Keratinocyte (primary cell): ENCODE results near the gene ZC3H18. TPM values are rescaled to one million over a fixed set of nuclear protein-coding genes. Genes with fewer than 3 reads are reported as not detected.

ENCODE experiments used
- DNase-seq: peaks from one replicate; pipeline ENCODE4 v3.0.0-alpha.2; 2011; ENCODE audit warnings: low read depth, missing footprints, low spot score
- FAIRE-seq: peaks from 2 replicates; lab custom pipeline; 2011; peaks lifted over from hg19 to GRCh38; lab: Jason Lieb, UNC
- H2AFZ ChIP-seq: 2 replicates; pipeline ENCODE4 v1.6.0; 2012; ENCODE audit warnings: low read length, control low read depth, inconsistent platforms; ENCODE audit not compliant: control insufficient read depth
- H3K27ac ChIP-seq: 2 replicates; pipeline ENCODE4 v1.5.1; 2011; ENCODE audit warnings: low read length; ENCODE audit not compliant: control insufficient read depth, insufficient read depth
- H3K27me3 ChIP-seq: 3 replicates; pipeline ENCODE4 v1.6.0; 2011; ENCODE audit warnings: low read length; ENCODE audit not compliant: control insufficient read depth, insufficient read depth; ENCODE audit errors: extremely low read depth
- H3K36me3 ChIP-seq, 2 experiments: 2 replicates in 1 of 2; 3 replicates in 1 of 2; pipeline ENCODE4 v1.5.1; 2011; ENCODE audit warnings: low read length in 2 of 2, mild to moderate bottlenecking in 1 of 2; ENCODE audit not compliant: control insufficient read depth in 2 of 2, insufficient read depth in 2 of 2; ENCODE audit errors: extremely low read depth in 1 of 2
- H3K4me1 ChIP-seq: 3 replicates; pipeline ENCODE4 v1.5.1; 2011; ENCODE audit warnings: low read length; ENCODE audit not compliant: control insufficient read depth, insufficient read depth; ENCODE audit errors: extremely low read depth
- H3K4me2 ChIP-seq: 3 replicates; pipeline ENCODE4 v1.6.0; 2011; ENCODE audit warnings: low read depth, low read length; ENCODE audit not compliant: control insufficient read depth, insufficient read depth; ENCODE audit errors: extremely low read depth
- H3K4me3 ChIP-seq, 3 experiments: fragments of 200-600 bp in 1 of 3; sonication (generic) in 1 of 3; 2 replicates in 2 of 3; 3 replicates in 1 of 3; pipeline ENCODE4 v1.5.1; 2011 to 2016; ENCODE audit warnings: low read length in 3 of 3, mild to moderate bottlenecking in 3 of 3, control low read depth in 2 of 3, inconsistent platforms in 1 of 3, low read depth in 1 of 3, mixed read lengths in 1 of 3, mixed run types in 1 of 3, moderate library complexity in 1 of 3; ENCODE audit not compliant: control insufficient read depth in 2 of 3, insufficient read depth in 2 of 3; ENCODE audit errors: extremely low read depth in 1 of 3
- H3K79me2 ChIP-seq: 2 replicates; pipeline ENCODE4 v1.6.0; 2012; ENCODE audit warnings: low read length; ENCODE audit not compliant: control insufficient read depth, insufficient read depth
- H3K9ac ChIP-seq: 3 replicates; pipeline ENCODE4 v1.6.0; 2011; ENCODE audit warnings: low read length; ENCODE audit not compliant: control insufficient read depth, insufficient read depth; ENCODE audit errors: extremely low read depth
- H3K9me1 ChIP-seq: 3 replicates; pipeline ENCODE4 v1.6.0; 2011; ENCODE audit warnings: low read length; ENCODE audit not compliant: control insufficient read depth, insufficient read depth; ENCODE audit errors: extremely low read depth
- H3K9me3 ChIP-seq: 2 replicates; pipeline ENCODE4 v1.5.1; 2012; ENCODE audit warnings: low read depth, low read length; ENCODE audit not compliant: control insufficient read depth
- H4K20me1 ChIP-seq: 3 replicates; pipeline ENCODE4 v1.6.0; 2011; ENCODE audit warnings: low read length; ENCODE audit not compliant: control insufficient read depth, insufficient read depth; ENCODE audit errors: extremely low read depth
- EZH2 ChIP-seq: IDR thresholded peaks from one replicate; pipeline ENCODE4 v1.6.1; 2012; ENCODE audit warnings: inconsistent platforms, mild to moderate bottlenecking, low read length, moderate library complexity
- dilution Hi-C: fragments of 300-500 bp; cut with MboI; formaldehyde crosslinking; loops from one replicate; pipeline ENCODE4 v1.7.0; 2020; ENCODE audit warnings: low sequenced_read_pairs; ENCODE audit not compliant: extremely low pct_ligation_motif_present
- polyA plus RNA-seq, 5 experiments: library from polyadenylated mRNA; depleted of rRNA in 3 of 5; stranded (reverse) in 3 of 5; stranded (forward) in 1 of 5; unstranded in 1 of 5; fragments of >200 nt; gene quantifications; 1 replicate in 1 of 5; 2 replicates in 3 of 5; 3 replicates in 1 of 5; pipeline versions ENCODE4 v1.2.1 to v1.2.3, GENCODE V29; 2011 to 2012; ENCODE audit warnings: missing spikeins in 2 of 5, low read depth in 1 of 5, low replicate concordance in 1 of 5
- TF ChIP-seq, protein P1 (sequence below), 3 experiments: IDR thresholded peaks in 1 of 3; conservative IDR thresholded peaks in 1 of 3; optimal IDR thresholded peaks in 1 of 3; 2 replicates in 2 of 3; 3 replicates in 1 of 3; pipeline versions ENCODE3 to v1.5.1; 2011; ENCODE audit warnings: low read length in 3 of 3, mild to moderate bottlenecking in 3 of 3, moderate library complexity in 2 of 3, control low read depth in 1 of 3, inconsistent platforms in 1 of 3; ENCODE audit not compliant: insufficient read depth in 2 of 3; ENCODE audit errors: extremely low read depth in 1 of 3

The ZC3H18 gene
- polyA plus RNA-seq, 1 donor (not counting 4 experiments of a cell fraction or from before 2014, with no cell fraction given), result 7.5 TPM

DNA sequence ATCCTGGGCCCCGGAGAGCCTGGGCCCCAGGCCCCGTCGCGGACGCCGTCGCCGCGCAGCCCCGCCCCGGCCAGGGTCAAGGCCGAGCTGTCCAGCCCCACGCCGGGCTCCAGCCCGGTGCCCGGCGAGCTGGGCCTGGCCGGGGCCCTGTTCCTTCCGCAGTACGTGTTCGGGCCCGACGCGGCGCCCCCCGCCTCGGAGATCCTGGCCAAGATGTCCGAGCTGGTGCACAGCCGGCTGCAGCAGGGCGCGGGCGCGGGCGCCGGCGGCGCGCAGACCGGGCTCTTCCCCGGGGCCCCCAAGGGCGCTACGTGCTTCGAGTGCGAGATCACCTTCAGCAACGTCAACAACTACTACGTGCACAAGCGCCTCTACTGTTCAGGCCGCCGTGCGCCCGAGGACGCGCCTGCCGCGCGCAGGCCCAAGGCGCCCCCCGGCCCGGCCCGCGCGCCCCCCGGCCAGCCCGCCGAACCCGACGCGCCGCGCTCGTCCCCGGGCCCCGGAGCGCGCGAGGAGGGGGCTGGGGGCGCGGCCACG, 36.8 kb upstream of the ZC3H18 start:
- Histone ChIP-seq H3K9me1 (no peaks in the 10 kb centered on the region), H3K27me3 (peaks cover 10% of the 10 kb centered on the region), H3K36me3 (peaks cover 0 to 4% of the 10 kb centered on the region in 2 experiments), H2AFZ (no peak overlapping the region), H3K79me2 (peaks cover 3% of the 10 kb centered on the region), H3K9me3 (no peaks in the 10 kb centered on the region), H3K4me1 (peaks cover 13% of the 10 kb centered on the region), H3K4me2 (peak overlapping the region; percentile 37), H4K20me1 (no peaks in the 10 kb centered on the region), H3K9ac (peak overlapping the region; percentile 2), H3K4me3 (no peak overlapping the region), H3K27ac (no peak overlapping the region)
- DNase-seq, result no peak
- TF ChIP-seq EZH2, result no peak
- TF ChIP-seq, protein P1, sequence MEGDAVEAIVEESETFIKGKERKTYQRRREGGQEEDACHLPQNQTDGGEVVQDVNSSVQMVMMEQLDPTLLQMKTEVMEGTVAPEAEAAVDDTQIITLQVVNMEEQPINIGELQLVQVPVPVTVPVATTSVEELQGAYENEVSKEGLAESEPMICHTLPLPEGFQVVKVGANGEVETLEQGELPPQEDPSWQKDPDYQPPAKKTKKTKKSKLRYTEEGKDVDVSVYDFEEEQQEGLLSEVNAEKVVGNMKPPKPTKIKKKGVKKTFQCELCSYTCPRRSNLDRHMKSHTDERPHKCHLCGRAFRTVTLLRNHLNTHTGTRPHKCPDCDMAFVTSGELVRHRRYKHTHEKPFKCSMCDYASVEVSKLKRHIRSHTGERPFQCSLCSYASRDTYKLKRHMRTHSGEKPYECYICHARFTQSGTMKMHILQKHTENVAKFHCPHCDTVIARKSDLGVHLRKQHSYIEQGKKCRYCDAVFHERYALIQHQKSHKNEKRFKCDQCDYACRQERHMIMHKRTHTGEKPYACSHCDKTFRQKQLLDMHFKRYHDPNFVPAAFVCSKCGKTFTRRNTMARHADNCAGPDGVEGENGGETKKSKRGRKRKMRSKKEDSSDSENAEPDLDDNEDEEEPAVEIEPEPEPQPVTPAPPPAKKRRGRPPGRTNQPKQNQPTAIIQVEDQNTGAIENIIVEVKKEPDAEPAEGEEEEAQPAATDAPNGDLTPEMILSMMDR (optimal IDR thresholded peaks at IDR 0.05 in 1 of 3, IDR thresholded peaks at IDR 0.05 in 1 of 3, conservative IDR thresholded peaks at IDR 0.05 in 1 of 3; ENCODE audit: extremely low read depth in 1 of 3, insufficient read depth in 2 of 3, low read length in 3 of 3), result no peak
- dilution Hi-C loops, result no loop called here
- FAIRE-seq, result no peak

DNA sequence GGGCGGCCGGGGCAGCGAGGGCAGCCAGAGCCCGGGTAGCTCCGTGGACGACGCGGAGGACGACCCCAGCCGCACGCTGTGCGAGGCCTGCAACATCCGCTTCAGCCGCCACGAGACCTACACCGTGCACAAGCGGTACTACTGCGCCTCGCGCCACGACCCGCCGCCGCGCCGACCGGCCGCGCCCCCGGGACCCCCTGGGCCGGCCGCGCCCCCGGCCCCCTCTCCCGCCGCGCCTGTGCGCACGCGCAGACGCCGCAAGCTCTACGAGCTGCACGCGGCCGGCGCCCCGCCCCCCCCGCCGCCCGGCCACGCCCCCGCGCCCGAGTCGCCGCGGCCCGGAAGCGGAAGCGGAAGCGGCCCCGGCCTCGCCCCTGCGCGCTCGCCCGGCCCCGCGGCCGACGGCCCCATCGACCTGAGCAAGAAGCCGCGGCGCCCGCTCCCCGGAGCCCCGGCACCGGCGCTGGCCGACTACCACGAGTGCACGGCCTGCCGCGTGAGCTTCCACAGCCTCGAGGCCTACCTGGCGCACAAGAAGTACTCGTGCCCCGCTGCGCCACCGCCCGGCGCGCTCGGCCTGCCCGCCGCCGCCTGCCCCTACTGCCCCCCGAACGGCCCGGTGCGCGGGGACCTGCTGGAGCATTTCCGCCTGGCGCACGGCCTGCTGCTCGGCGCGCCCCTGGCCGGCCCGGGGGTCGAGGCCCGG, 36.1 kb upstream of the ZC3H18 start:
- no peak overlapping the region for H2AFZ ChIP-seq
- no peak for DNase-seq
- dilution Hi-C loops, result no loop called here
- no peaks in the 10 kb centered on the region for H3K9me1 ChIP-seq
- H3K9me3 ChIP-seq, result no peaks in the 10 kb centered on the region
- peaks cover 13% of the 10 kb centered on the region for H3K4me1 ChIP-seq
- TF ChIP-seq, protein P1 (optimal IDR thresholded peaks at IDR 0.05 in 1 of 3, IDR thresholded peaks at IDR 0.05 in 1 of 3, conservative IDR thresholded peaks at IDR 0.05 in 1 of 3; ENCODE audit: extremely low read depth in 1 of 3, insufficient read depth in 2 of 3, low read length in 3 of 3), result peak in 1 of 3 experiments; percentile 18
- no peak for TF ChIP-seq EZH2
- H3K4me3 ChIP-seq, result peak overlapping the region; percentile 43 to 67 (median 49)
- no peaks in the 10 kb centered on the region for H4K20me1 ChIP-seq
- H3K36me3 ChIP-seq, result peaks cover 0 to 4% of the 10 kb centered on the region in 2 experiments
- peak overlapping the region; percentile 70 for H3K9ac ChIP-seq
- H3K79me2 ChIP-seq, result peaks cover 3% of the 10 kb centered on the region
- H3K4me2 ChIP-seq, result peak overlapping the region; percentile 32
- no peak for FAIRE-seq
- peaks cover 17% of the 10 kb centered on the region for H3K27me3 ChIP-seq
- H3K27ac ChIP-seq, result peak overlapping the region; percentile 47
